ENCODE results near the gene LPIN2. TPM values are rescaled to one million over a fixed set of nuclear protein-coding genes. Genes with fewer than 3 reads are reported as not detected.

The LPIN2 gene
- polyA plus RNA-seq, 1 donor (not counting 4 experiments of a cell fraction or from before 2014, with no cell fraction given), result 3.9 TPM

DNA sequence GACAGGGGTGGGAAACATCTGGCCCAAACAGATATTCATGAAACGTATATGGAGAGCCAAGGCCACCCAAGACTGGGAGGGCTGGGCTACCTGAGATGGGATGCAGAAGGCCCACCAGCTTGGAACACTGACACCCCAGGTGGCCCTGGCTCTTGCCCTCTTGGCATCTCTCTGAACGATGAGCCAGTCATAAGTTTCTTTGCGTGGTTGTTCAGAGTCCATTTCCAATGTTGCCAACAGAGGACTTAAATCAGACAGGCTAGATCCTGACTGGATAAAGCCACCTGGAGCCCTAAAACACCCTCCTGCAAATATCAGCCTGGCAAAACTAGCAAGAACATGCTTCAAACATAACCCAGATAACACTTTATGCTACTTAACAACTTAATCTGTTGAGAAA, 42.6 kb downstream of the LPIN2 start:
- no peaks in the 10 kb centered on the region for H3K9me1 ChIP-seq (ENCODE audit: control insufficient read depth, extremely low read depth, insufficient read depth, low read length)
- H3K9me3 ChIP-seq (ENCODE audit: control insufficient read depth, low read depth, low read length), result no peaks in the 10 kb centered on the region
- dilution Hi-C loops (cut with MboI; ENCODE audit: extremely low pct_ligation_motif_present, low sequenced_read_pairs), result no loop called here

DNA sequence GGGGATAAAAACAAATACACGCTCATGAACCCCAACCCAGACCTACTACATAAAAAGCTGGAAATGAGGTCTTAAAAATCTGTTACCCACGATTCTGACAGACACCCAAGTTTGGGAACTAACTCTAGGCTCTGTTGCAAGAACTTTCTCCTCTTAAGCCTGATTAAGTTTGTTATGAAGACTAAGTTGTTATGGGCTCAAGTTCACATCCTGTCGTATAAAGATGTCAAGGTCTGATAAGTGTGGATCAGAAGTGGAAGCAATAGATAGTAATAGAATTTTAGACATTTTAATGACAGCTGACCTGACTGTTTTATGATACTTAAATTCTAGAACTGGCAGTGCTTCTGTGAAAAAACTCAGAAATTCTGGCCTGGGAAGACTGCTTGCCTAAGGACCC, 43.2 kb downstream of the LPIN2 start:
- Histone ChIP-seq H3K9ac (ENCODE audit: control insufficient read depth, extremely low read depth, insufficient read depth, low read length) (no peak overlapping the region), H3K9me1 (ENCODE audit: control insufficient read depth, extremely low read depth, insufficient read depth, low read length) (no peaks in the 10 kb centered on the region), H3K79me2 (ENCODE audit: control insufficient read depth, insufficient read depth, low read length) (no peaks in the 10 kb centered on the region), H3K36me3 (ENCODE audit: control insufficient read depth in 2 of 2, extremely low read depth in 1 of 2, insufficient read depth in 2 of 2, low read length in 2 of 2) (no peaks in the 10 kb centered on the region), H4K20me1 (ENCODE audit: control insufficient read depth, extremely low read depth, insufficient read depth, low read length) (no peaks in the 10 kb centered on the region), H3K27ac (ENCODE audit: control insufficient read depth, insufficient read depth, low read length) (no peak overlapping the region), H3K27me3 (ENCODE audit: control insufficient read depth, extremely low read depth, insufficient read depth, low read length) (no peaks in the 10 kb centered on the region), H3K9me3 (ENCODE audit: control insufficient read depth, low read depth, low read length) (no peaks in the 10 kb centered on the region), H3K4me1 (ENCODE audit: control insufficient read depth, extremely low read depth, insufficient read depth, low read length) (no peaks in the 10 kb centered on the region), H3K4me2 (ENCODE audit: control insufficient read depth, extremely low read depth, insufficient read depth, low read depth, low read length) (no peak overlapping the region), H3K4me3 (ENCODE audit: control insufficient read depth in 2 of 3, extremely low read depth in 1 of 3, insufficient read depth in 2 of 3, low read depth in 1 of 3, low read length in 3 of 3) (no peak overlapping the region), H2AFZ (ENCODE audit: control insufficient read depth, low read length) (no peak overlapping the region)
- dilution Hi-C loops (cut with MboI; ENCODE audit: extremely low pct_ligation_motif_present, low sequenced_read_pairs), result no loop called here
- no peak for DNase-seq (ENCODE audit: low read depth, low spot score)
- no peak for FAIRE-seq
- no peak for TF ChIP-seq EZH2 (IDR thresholded peaks at IDR 0.05; ENCODE audit: low read length)
- TF ChIP-seq, protein P1, sequence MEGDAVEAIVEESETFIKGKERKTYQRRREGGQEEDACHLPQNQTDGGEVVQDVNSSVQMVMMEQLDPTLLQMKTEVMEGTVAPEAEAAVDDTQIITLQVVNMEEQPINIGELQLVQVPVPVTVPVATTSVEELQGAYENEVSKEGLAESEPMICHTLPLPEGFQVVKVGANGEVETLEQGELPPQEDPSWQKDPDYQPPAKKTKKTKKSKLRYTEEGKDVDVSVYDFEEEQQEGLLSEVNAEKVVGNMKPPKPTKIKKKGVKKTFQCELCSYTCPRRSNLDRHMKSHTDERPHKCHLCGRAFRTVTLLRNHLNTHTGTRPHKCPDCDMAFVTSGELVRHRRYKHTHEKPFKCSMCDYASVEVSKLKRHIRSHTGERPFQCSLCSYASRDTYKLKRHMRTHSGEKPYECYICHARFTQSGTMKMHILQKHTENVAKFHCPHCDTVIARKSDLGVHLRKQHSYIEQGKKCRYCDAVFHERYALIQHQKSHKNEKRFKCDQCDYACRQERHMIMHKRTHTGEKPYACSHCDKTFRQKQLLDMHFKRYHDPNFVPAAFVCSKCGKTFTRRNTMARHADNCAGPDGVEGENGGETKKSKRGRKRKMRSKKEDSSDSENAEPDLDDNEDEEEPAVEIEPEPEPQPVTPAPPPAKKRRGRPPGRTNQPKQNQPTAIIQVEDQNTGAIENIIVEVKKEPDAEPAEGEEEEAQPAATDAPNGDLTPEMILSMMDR (optimal IDR thresholded peaks at IDR 0.05 in 1 of 3, IDR thresholded peaks at IDR 0.05 in 1 of 3, conservative IDR thresholded peaks at IDR 0.05 in 1 of 3; ENCODE audit: extremely low read depth in 1 of 3, insufficient read depth in 2 of 3, low read length in 3 of 3), result no peak

More for the DNA sequence above, 42.6 kb downstream of the LPIN2 start:
- TF ChIP-seq, protein P1 (optimal IDR thresholded peaks at IDR 0.05 in 1 of 3, IDR thresholded peaks at IDR 0.05 in 1 of 3, conservative IDR thresholded peaks at IDR 0.05 in 1 of 3; ENCODE audit: extremely low read depth in 1 of 3, insufficient read depth in 2 of 3, low read length in 3 of 3), result no peak
- TF ChIP-seq EZH2 (IDR thresholded peaks at IDR 0.05; ENCODE audit: low read length), result no peak
- FAIRE-seq (no peak), DNase-seq (ENCODE audit: low read depth, low spot score) (no peak)
- H3K79me2 ChIP-seq (ENCODE audit: control insufficient read depth, insufficient read depth, low read length), result no peaks in the 10 kb centered on the region
- H3K4me1 ChIP-seq (ENCODE audit: control insufficient read depth, extremely low read depth, insufficient read depth, low read length), result no peaks in the 10 kb centered on the region
- no peaks in the 10 kb centered on the region for H4K20me1 ChIP-seq (ENCODE audit: control insufficient read depth, extremely low read depth, insufficient read depth, low read length)
- no peaks in the 10 kb centered on the region for H3K36me3 ChIP-seq (ENCODE audit: control insufficient read depth in 2 of 2, extremely low read depth in 1 of 2, insufficient read depth in 2 of 2, low read length in 2 of 2)
- H3K27me3 ChIP-seq (ENCODE audit: control insufficient read depth, extremely low read depth, insufficient read depth, low read length), result no peaks in the 10 kb centered on the region
- H3K4me2 ChIP-seq (ENCODE audit: control insufficient read depth, extremely low read depth, insufficient read depth, low read depth, low read length), result no peak overlapping the region
- no peak overlapping the region for H3K4me3 ChIP-seq (ENCODE audit: control insufficient read depth in 2 of 3, extremely low read depth in 1 of 3, insufficient read depth in 2 of 3, low read depth in 1 of 3, low read length in 3 of 3)
- H3K27ac ChIP-seq (ENCODE audit: control insufficient read depth, insufficient read depth, low read length), result no peak overlapping the region
- H3K9ac ChIP-seq (ENCODE audit: control insufficient read depth, extremely low read depth, insufficient read depth, low read length), result no peak overlapping the region
- H2AFZ ChIP-seq (ENCODE audit: control insufficient read depth, low read length), result no peak overlapping the region

Measured in keratinocyte (primary cell).